GM18868 (cell line): ENCODE measurements around the gene PHLPP1.

Experiments used
- ATAC-seq: cut with Tn5 transposase; IDR thresholded peaks from one replicate; pipeline ENCODE4 v1.9.1; 2021; ENCODE audit warnings: mild to moderate bottlenecking, moderate library complexity; ENCODE audit not compliant: unreplicated experiment

PHLPP1 gene

GRCh38 chr18:62769216-62769615 is 53.9 kb downstream of the PHLPP1 start:
- ATAC-seq = no peak

GRCh38 chr18:62771494-62772270 is 56.3 kb downstream of the PHLPP1 start:
- ATAC-seq = peak; percentile 67

- no peak for ATAC-seq
Observed at GRCh38 chr18:62772860-62773584, 57.7 kb downstream of the PHLPP1 start.

- no peak for ATAC-seq
Observed at GRCh38 chr18:62773691-62774090, 58.4 kb downstream of the PHLPP1 start.

GRCh38 chr18:62776024-62776570 is 60.8 kb downstream of the PHLPP1 start:
- ATAC-seq = no peak

- no peak for ATAC-seq
Observed at GRCh38 chr18:62777814-62778213, 62.5 kb downstream of the PHLPP1 start.

GRCh38 chr18:62778976-62779869 is 63.9 kb downstream of the PHLPP1 start:
- no peak for ATAC-seq

- ATAC-seq = no peak
Observed at GRCh38 chr18:62781262-62781661, 65.9 kb downstream of the PHLPP1 start.

GRCh38 chr18:62781893-62782292 is 66.6 kb downstream of the PHLPP1 start:
- ATAC-seq = no peak

- peak; percentile 88 for ATAC-seq
Observed at GRCh38 chr18:62784338-62784965, 69.1 kb downstream of the PHLPP1 start.

- no peak for ATAC-seq
Observed at GRCh38 chr18:62784966-62785413, 69.6 kb downstream of the PHLPP1 start.

GRCh38 chr18:62786689-62787088 is 71.3 kb downstream of the PHLPP1 start:
- no peak for ATAC-seq

GRCh38 chr18:62788111-62788510 is 72.8 kb downstream of the PHLPP1 start:
- ATAC-seq = no peak

GRCh38 chr18:62788876-62789275 is 73.5 kb downstream of the PHLPP1 start:
- no peak for ATAC-seq

- no peak for ATAC-seq
Observed at GRCh38 chr18:62790871-62791772, 75.8 kb downstream of the PHLPP1 start.

- ATAC-seq = no peak
Observed at GRCh38 chr18:62792016-62792415, 76.7 kb downstream of the PHLPP1 start.

- ATAC-seq = no peak
Observed at GRCh38 chr18:62795813-62796212, 80.5 kb downstream of the PHLPP1 start.

GRCh38 chr18:62796216-62796621 is 80.9 kb downstream of the PHLPP1 start:
- ATAC-seq = no peak

- no peak for ATAC-seq
Observed at GRCh38 chr18:62797329-62797728, 82.0 kb downstream of the PHLPP1 start.
